Ascending aorta (tissue), 2 donors: ENCODE measurements around the gene SNTG2. TPM values are rescaled to one million over a fixed set of nuclear protein-coding genes. Genes with fewer than 3 reads are reported as not detected.
"Not testable (repeated sequence)": the region's sequence is repeated elsewhere in the genome, so short reads cannot be mapped to it uniquely, and the experiment has no call there.

Experiments
- DNase-seq, 2 donors: peaks; one replicate each; pipeline ENCODE4 v3.0.0-alpha.2; 2019; ENCODE audit warnings: low spot score in 2 of 2
- H3K27ac ChIP-seq, 2 donors: fragments of 200-600 bp; sonication (generic); one replicate each; pipeline ENCODE4 v1.5.1; 2016 to 2017; ENCODE audit warnings: mild to moderate bottlenecking in 1 of 2
- H3K27me3 ChIP-seq: fragments of 200-600 bp; sonication (generic); one replicate; pipeline ENCODE4 v1.5.1; 2017
- H3K36me3 ChIP-seq, 2 donors: fragments of 200-600 bp; sonication (generic); one replicate each; pipeline ENCODE4 v1.5.1; 2016
- H3K4me1 ChIP-seq, 2 donors: fragments of 200-600 bp; sonication (generic); one replicate each; pipeline ENCODE4 v1.5.1; 2016 to 2017; ENCODE audit warnings: mild to moderate bottlenecking in 1 of 2
- H3K4me3 ChIP-seq, 2 donors: fragments of 200-600 bp; sonication (generic); one replicate each; pipeline ENCODE4 v1.5.1; 2016 to 2017; ENCODE audit warnings: mild to moderate bottlenecking in 1 of 2
- H3K9me3 ChIP-seq, 2 donors: fragments of 200-600 bp; sonication (generic); one replicate each; pipeline ENCODE4 v1.5.1; 2016
- intact Hi-C: fragments of 100-400 bp; cut with DNase I; formaldehyde crosslinking; loops from one replicate; pipeline ENCODE4 v1.15.1; 2023
- total RNA-seq: library from RNA; depleted of rRNA; stranded (reverse); fragments of >200 nt; gene quantifications from one replicate; pipeline ENCODE4 v1.1.0, GENCODE V29; 2016
- TF ChIP-seq, protein P1 (sequence below), 3 experiments: fragments of 200-600 bp in 2 of 3; fragments of 450-650 bp in 1 of 3; sonication (generic) in 2 of 3; IDR thresholded peaks; one replicate each; pipeline ENCODE4 v1.5.1; 2016 to 2019; ENCODE audit warnings: antibody characterized with exemption in 3 of 3, mild to moderate bottlenecking in 1 of 3, moderate library complexity in 1 of 3

The SNTG2 gene
- total RNA-seq, 1 donor from 2014 or later: 9.9 TPM

- TF ChIP-seq, protein P1, sequence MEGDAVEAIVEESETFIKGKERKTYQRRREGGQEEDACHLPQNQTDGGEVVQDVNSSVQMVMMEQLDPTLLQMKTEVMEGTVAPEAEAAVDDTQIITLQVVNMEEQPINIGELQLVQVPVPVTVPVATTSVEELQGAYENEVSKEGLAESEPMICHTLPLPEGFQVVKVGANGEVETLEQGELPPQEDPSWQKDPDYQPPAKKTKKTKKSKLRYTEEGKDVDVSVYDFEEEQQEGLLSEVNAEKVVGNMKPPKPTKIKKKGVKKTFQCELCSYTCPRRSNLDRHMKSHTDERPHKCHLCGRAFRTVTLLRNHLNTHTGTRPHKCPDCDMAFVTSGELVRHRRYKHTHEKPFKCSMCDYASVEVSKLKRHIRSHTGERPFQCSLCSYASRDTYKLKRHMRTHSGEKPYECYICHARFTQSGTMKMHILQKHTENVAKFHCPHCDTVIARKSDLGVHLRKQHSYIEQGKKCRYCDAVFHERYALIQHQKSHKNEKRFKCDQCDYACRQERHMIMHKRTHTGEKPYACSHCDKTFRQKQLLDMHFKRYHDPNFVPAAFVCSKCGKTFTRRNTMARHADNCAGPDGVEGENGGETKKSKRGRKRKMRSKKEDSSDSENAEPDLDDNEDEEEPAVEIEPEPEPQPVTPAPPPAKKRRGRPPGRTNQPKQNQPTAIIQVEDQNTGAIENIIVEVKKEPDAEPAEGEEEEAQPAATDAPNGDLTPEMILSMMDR (IDR thresholded peaks at IDR 0.05): no peak
- no peak overlapping the region for H3K4me3 ChIP-seq
- H3K4me1 ChIP-seq: no peaks in the 10 kb centered on the region
- no peaks in the 10 kb centered on the region for H3K9me3 ChIP-seq
- H3K27ac ChIP-seq: no peak overlapping the region
- DNase-seq: no peak
- H3K27me3 ChIP-seq: no peaks in the 10 kb centered on the region
- H3K36me3 ChIP-seq: no peaks in the 10 kb centered on the region
- intact Hi-C loops: no loop called here
Measured at GRCh38 chr2:1088192-1088860, 137.7 kb downstream of the SNTG2 start.

GRCh38 chr2:1088940-1089339 lies 138.3 kb downstream of the SNTG2 start:
- TF ChIP-seq, protein P1 (IDR thresholded peaks at IDR 0.05): no peak
- Histone ChIP-seq H3K27me3 (no peaks in the 10 kb centered on the region), H3K9me3 (no peaks in the 10 kb centered on the region), H3K36me3 (no peaks in the 10 kb centered on the region), H3K4me3 (no peak overlapping the region), H3K27ac (no peak overlapping the region), H3K4me1 (no peaks in the 10 kb centered on the region)
- intact Hi-C loops: no loop called here
- no peak for DNase-seq

DNA sequence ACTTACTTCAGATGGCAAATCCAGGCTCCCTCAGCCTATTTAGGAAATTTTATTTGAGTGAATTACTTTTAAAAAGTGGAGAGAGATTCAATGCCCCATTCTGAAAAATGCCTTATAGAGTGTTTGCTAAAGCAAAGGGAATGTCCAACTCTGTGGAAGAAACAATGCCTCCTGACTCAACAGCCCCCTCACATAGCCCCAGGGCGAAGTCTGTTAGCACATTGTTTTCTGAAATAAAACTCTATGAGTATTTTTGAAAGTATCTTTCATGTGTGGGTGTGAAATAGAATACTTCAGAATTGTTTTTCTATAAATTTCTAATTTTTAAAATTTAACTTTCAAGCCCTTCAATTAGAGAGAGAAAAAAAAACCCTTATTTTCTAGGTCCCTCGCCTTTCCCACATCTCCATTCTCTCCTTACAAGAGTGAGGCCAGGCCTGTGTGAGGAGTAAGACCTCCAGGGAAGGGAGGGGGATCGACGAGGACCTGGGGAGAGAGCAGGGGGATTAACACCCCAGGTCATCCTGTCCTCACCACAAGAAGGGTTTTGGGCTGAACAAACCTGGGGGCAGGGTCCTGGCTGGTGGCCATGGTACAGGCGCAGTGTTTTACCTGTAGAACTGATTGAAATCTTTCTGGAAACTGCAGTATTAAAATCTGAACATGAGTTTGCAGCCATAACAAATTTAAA lies 141.4 kb downstream of the SNTG2 start:
- no peaks in the 10 kb centered on the region for H3K36me3 ChIP-seq
- no peaks in the 10 kb centered on the region for H3K27me3 ChIP-seq
- DNase-seq: no peak
- no peaks in the 10 kb centered on the region for H3K9me3 ChIP-seq
- H3K27ac ChIP-seq: no peak overlapping the region
- intact Hi-C loops: no loop called here
- no peak overlapping the region for H3K4me3 ChIP-seq
- H3K4me1 ChIP-seq: no peaks in the 10 kb centered on the region
- TF ChIP-seq, protein P1 (IDR thresholded peaks at IDR 0.05): no peak

DNA sequence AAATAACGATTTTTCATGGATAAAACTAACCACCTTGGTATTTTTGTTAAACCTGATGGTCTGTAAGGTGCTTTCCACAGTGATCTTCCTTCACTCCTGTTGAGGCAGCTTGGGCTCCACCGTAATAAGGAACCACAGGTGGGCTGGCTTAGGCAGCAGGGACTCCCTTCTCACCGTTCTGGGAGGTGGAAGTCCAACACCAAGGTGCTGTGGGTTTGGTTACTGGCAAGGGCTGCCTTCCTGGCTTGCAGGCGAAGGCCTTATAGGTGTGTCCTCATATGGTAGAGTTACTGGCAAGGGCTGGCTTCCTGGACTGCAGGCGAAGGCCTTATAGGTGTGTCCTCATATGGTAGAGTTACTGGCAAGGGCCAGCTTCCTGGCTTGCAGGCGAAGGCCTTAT lies 143.0 kb downstream of the SNTG2 start:
- H3K36me3 ChIP-seq, H3K4me3 ChIP-seq, H3K27ac ChIP-seq, H3K27me3 ChIP-seq, H3K4me1 ChIP-seq, intact Hi-C loops, DNase-seq, H3K9me3 ChIP-seq: not testable (repeated sequence)

DNA sequence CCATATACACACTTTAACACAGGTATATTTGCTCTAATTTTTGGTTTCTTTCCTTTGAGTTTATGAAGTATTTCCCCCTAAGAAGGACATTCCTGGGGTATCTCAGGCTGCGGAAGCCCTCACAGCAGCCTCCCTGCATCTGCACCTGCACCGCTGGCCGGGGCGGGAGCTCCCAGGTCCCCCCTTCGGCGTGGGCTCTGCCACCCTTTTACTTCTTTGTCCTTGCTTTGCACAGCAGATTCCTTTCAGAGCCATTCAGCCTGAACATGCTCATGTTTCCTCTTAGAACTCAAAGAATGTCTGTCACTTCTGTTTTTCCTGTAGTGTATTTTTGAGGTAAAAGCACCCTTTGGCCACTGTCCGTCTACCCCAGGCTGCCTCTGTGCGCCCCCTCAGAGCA lies 146.5 kb downstream of the SNTG2 start:
- Histone ChIP-seq H3K9me3 (no peaks in the 10 kb centered on the region), H3K4me3 (no peak overlapping the region), H3K27me3 (no peaks in the 10 kb centered on the region), H3K4me1 (no peaks in the 10 kb centered on the region), H3K36me3 (no peaks in the 10 kb centered on the region), H3K27ac (no peak overlapping the region)
- DNase-seq: no peak
- intact Hi-C loops: no loop called here
- TF ChIP-seq, protein P1 (IDR thresholded peaks at IDR 0.05): no peak

GRCh38 chr2:1099418-1099817 lies 148.8 kb downstream of the SNTG2 start:
- Histone ChIP-seq H3K27me3 (no peaks in the 10 kb centered on the region), H3K27ac (no peak overlapping the region), H3K4me1 (no peaks in the 10 kb centered on the region), H3K4me3 (no peak overlapping the region), H3K36me3 (no peaks in the 10 kb centered on the region), H3K9me3 (no peaks in the 10 kb centered on the region)
- no peak for DNase-seq
- TF ChIP-seq, protein P1 (IDR thresholded peaks at IDR 0.05): no peak
- intact Hi-C loops: no loop called here
